Embryonic facial prominence (tissue), 1 donor: ENCODE data around the gene ZCCHC24.

ENCODE experiments used
- DNase-seq: peaks from one replicate; pipeline ENCODE4 v3.0.0-alpha.2; 2016; ENCODE audit errors: extremely low spot score

Gene ZCCHC24

DNA sequence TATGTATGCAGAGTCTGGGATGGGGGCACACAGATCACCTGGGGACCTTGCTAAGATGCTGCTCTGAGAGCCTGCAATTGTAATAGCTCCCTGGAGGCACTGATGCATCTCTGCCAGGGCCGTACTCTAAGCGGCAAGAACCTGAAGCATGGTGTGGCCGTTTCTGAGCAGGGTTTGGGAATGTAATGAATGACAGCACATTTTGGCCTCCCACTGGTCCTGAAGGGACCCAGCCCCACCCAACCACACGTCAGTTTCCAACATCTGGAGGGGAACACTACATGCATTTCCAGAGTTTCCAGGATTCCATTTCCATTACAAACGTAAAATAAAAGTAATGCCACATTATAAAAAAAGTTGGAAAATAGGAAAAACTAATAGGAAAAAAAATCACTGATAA, 14.0 kb downstream of the ZCCHC24 start:
- no peak for DNase-seq

GRCh38 chr10:79430936-79431335, 14.5 kb downstream of the ZCCHC24 start:
- DNase-seq = no peak

GRCh38 chr10:79430325-79430905, 15.0 kb downstream of the ZCCHC24 start:
- no peak for DNase-seq

GRCh38 chr10:79429751-79430150, 15.7 kb downstream of the ZCCHC24 start:
- no peak for DNase-seq

GRCh38 chr10:79427965-79428364, 17.5 kb downstream of the ZCCHC24 start:
- no peak for DNase-seq

DNA sequence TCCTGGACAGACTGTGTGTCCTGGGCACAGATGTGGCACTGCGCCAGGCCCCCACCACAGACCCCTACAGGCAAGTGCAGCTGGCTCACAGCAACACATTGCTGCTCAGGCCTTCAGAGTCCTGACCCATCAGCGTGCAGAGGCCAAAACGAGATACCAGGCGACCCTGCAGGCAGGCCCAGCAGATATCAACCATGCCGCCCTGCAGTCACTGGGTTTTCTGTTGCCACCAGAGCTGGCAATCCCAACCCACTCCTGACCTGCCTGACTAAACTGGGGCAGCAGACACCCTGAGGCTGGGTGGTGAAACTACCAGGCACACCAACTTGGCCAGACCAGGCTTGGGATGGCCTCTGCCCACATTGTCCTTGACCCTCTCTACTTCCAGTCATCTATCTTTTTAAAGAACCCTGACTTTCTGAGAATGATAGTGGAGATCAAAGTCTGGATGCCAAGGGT, 20.3 kb downstream of the ZCCHC24 start:
- DNase-seq = no peak

- no peak for DNase-seq
Measured at GRCh38 chr10:79424221-79425073, 21.0 kb downstream of the ZCCHC24 start.

- DNase-seq = no peak
Measured at GRCh38 chr10:79422178-79422892, 23.1 kb downstream of the ZCCHC24 start.

DNA sequence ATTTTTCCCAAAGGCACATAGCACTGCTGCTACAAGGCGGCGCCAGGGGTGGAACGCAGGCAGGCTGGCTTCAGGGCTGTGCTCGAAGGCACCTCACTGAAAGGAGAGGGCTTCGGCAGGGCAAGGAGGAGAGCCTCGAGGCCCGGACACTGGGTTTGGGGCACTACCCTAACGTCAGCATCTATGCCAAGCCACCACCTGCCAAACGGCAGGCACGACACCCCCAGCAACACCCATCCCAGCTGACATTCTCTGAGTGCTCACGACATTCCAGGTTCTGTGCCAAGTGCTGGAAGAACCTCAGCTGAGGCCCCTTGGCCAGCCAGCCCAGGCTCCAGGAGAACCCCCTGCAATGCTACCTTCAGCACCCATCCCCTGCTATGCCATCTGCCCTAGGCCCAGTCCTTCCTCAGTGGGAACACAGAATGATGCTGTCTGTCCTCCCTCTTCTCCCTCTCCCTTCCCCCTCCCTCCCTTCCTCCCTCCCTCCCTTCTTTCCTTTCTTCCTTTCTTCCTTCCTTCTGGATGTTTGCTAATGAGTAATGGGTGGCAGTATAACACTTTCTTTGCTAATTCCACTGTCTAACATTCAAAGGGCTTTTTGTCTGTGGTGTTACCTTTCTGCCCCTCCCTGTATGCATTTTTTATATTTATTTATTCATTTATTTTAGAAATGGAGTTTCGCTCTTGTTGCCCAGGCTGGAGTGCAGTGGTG, 24.3 kb downstream of the ZCCHC24 start:
- no peak for DNase-seq

GRCh38 chr10:79418886-79419595, 26.4 kb downstream of the ZCCHC24 start:
- DNase-seq = no peak

DNA sequence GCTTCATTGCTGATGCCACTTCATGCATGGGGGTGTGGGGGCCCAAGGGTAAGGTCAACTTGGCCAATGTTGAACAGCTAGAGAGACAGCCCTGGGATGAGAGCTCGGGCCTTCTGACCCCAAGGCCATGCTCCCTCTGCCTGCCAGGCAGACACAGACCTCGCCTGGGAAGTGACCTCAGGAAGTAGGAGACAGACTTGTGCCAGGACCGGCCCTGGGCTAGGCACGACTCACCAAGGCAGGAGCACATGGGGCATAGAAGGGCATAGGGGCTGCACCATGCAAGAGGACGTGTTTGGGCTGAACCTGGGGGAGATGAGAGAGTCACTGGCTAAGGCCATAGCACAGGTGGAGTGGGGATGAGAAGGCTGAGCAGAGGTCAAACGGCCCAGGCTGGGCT, 27.1 kb downstream of the ZCCHC24 start:
- no peak for DNase-seq

- DNase-seq = no peak
Measured at GRCh38 chr10:79417731-79418130, 27.7 kb downstream of the ZCCHC24 start.

DNA sequence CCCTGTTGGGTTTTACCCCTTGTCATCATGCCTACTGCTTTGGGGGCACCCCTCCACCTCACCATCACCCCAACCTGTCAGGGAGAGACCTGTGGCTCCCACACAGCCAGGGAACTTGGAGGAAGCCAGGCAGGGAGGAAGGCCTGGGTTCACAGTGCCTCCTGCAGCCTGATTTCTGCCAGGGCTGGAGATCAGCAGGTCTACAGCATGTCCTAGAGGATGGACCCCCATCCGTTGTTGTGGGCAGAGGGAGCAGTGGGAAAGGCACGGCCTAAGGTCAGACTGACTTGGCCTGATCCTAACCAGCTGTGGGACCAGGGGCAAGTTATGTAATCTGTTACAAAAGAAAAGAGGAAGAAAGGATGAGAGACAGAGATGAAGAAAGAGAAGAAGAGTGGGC, 28.2 kb downstream of the ZCCHC24 start:
- DNase-seq = no peak

GRCh38 chr10:79416578-79417255, 28.7 kb downstream of the ZCCHC24 start:
- no peak for DNase-seq

DNA sequence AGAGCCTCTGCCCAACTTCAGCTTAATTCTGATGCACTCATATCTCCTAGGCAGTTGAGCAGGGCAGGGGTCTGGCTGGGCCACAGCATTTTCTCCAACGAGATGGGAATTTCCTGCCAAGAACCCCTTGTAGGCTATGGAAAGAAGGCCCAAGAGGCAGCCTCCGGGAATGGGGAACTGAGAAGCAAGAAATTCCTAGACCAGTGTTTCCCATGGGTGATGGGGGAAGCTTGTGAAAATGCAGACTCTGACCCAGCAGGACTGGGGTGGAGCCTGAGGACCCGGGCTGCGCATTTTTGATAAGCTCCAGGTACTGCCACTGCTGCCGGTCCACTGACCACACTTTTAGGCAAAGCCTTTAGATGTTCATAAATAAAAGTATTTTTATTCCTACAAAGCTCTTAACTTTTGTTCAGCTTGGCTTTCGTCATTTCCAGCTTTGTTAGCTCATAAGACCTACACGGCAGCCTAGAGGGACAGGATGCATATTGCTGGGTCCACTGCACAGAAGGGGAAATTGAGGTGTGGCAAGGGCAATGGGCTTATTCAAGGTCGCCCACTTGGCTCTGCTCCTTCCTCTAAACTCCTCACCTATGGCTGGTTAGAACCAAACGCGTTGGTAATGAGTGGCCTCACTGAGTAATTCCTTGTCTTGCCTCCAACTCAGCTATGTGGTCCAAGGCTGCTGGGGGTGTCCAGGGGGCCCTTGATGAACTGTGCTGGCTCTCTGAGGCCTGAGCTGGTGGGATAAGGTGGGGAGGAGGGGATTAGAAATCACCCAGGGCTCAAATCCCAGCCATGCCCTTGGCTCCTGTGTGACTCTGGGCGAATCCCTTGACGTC, 29.5 kb downstream of the ZCCHC24 start:
- no peak for DNase-seq

DNA sequence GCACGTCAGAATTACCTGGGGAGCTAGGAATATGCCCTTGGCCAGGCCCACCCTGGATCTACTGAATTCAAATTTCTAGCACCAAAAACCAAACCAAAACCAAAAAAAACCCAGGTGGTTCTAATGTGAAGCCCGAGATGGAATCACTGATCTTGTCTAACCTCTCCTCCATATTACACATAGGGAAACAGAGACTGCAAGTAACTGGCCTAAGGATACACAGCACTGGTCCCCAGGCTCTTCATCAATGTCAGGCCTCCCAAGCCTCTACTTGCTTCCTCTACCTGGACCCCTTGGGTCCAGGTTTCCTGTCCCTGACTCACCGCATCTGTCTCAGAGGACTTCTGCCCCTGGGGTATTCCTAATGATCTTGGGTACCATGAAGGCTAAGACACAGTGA, 30.7 kb downstream of the ZCCHC24 start:
- DNase-seq = no peak

GRCh38 chr10:79413196-79413595, 32.2 kb downstream of the ZCCHC24 start:
- no peak for DNase-seq

- DNase-seq = no peak
Measured at GRCh38 chr10:79412516-79412915, 32.9 kb downstream of the ZCCHC24 start.

GRCh38 chr10:79411546-79412495, 33.6 kb downstream of the ZCCHC24 start:
- DNase-seq = no peak
